SK-N-SH (cell line): ENCODE data around the gene CLEC2A. TPM values are rescaled to one million over a fixed set of nuclear protein-coding genes. Genes with fewer than 3 reads are reported as not detected.
"Not testable (repeated sequence)": the region's sequence is repeated elsewhere in the genome, so short reads cannot be mapped to it uniquely, and the experiment has no call there.

Source experiments
- CTCF ChIA-PET: fragments of 300-600, 350-600 bp; formaldehyde crosslinking; extraction: SDS; loops from one replicate; lab custom pipeline; 2021; lab: Yijun Ruan, JAX
- POLR2A ChIA-PET: fragments of 350-600 bp; sonication (Branson Sonifier 250); formaldehyde crosslinking; extraction: SDS; loops from one replicate; lab custom pipeline; 2020; ENCODE audit warnings: antibody characterized with exemption, inconsistent platforms; lab: Yijun Ruan, JAX
- DNase-seq: peaks from one replicate; pipeline ENCODE4 v3.0.0; 2012
- H2AFZ ChIP-seq: fragments of 200-600 bp; sonication (generic); 2 replicates; pipeline ENCODE4 v1.8.1; 2016; ENCODE audit warnings: antibody characterized with exemption, mild to moderate bottlenecking, low read depth
- H3F3A ChIP-seq: fragments of 200-600 bp; sonication (generic); replicated peaks from 2 replicates; pipeline ENCODE3; 2016; ENCODE audit warnings: antibody characterized with exemption, mild to moderate bottlenecking; ENCODE audit not compliant: insufficient read depth
- H3K27ac ChIP-seq, 2 experiments: fragments of 200-500 bp in 1 of 2; fragments of 200-600 bp in 1 of 2; sonication (Bioruptor generic) in 1 of 2; sonication (generic), shearing (Covaris generic) in 1 of 2; 2 replicates each; pipeline versions ENCODE4 v1.5.1 to v1.6.1; 2014 to 2016; ENCODE audit warnings: low read depth in 2 of 2, inconsistent platforms in 1 of 2, low read length in 1 of 2, mild to moderate bottlenecking in 1 of 2, mixed read lengths in 1 of 2
- H3K27me3 ChIP-seq: fragments of 200-600 bp; sonication (generic), shearing (Covaris generic); 2 replicates; pipeline ENCODE4 v1.6.1; 2016; ENCODE audit warnings: mixed run types; ENCODE audit not compliant: insufficient read depth
- H3K36me3 ChIP-seq, 2 experiments: fragments of 200-500 bp in 1 of 2; fragments of 200-600 bp in 1 of 2; sonication (Bioruptor generic) in 1 of 2; sonication (generic) in 1 of 2; replicated peaks in 1 of 2; 2 replicates each; pipeline versions ENCODE3 to v1.5.1; 2014 to 2016; ENCODE audit warnings: low read length in 1 of 2, mild to moderate bottlenecking in 1 of 2; ENCODE audit not compliant: insufficient read depth in 2 of 2, control insufficient read depth in 1 of 2
- H3K4me1 ChIP-seq, 2 experiments: fragments of 200-500 bp in 1 of 2; fragments of 200-600 bp in 1 of 2; sonication (Bioruptor generic) in 1 of 2; sonication (generic), shearing (Covaris generic) in 1 of 2; 2 replicates each; pipeline versions ENCODE4 v1.5.1 to v1.6.1; 2014 to 2016; ENCODE audit warnings: low read depth in 1 of 2, low read length in 1 of 2, mixed run types in 1 of 2; ENCODE audit not compliant: insufficient read depth in 2 of 2, control insufficient read depth in 1 of 2
- H3K4me2 ChIP-seq: fragments of 200-600 bp; sonication (generic), shearing (Covaris generic); 2 replicates; pipeline ENCODE4 v1.6.1; 2017; ENCODE audit warnings: mixed run types
- H3K4me3 ChIP-seq, 2 experiments: fragments of 200-500 bp in 1 of 2; fragments of 200-600 bp in 1 of 2; sonication (Bioruptor generic) in 1 of 2; sonication (generic), shearing (Covaris generic) in 1 of 2; 2 replicates each; pipeline versions ENCODE4 v1.5.1 to v1.8.1; 2014 to 2016; ENCODE audit warnings: low read depth in 2 of 2, inconsistent platforms in 1 of 2, low read length in 1 of 2, mild to moderate bottlenecking in 1 of 2, mixed read lengths in 1 of 2, moderate library complexity in 1 of 2
- H3K79me2 ChIP-seq: fragments of 200-600 bp; sonication (generic); 2 replicates; pipeline ENCODE4 v1.8.1; 2017; ENCODE audit warnings: mild to moderate bottlenecking; ENCODE audit not compliant: insufficient read depth
- H3K9ac ChIP-seq: fragments of 200-600 bp; sonication (generic); 2 replicates; pipeline ENCODE4 v1.6.1; 2017; ENCODE audit warnings: mixed run types
- H3K9me2 ChIP-seq: fragments of 200-600 bp; sonication (generic); 2 replicates; pipeline ENCODE4 v1.6.1; 2017; ENCODE audit warnings: mixed run types
- H3K9me3 ChIP-seq: fragments of 200-600 bp; sonication (generic); 2 replicates; pipeline ENCODE4 v1.6.1; 2017; ENCODE audit warnings: mixed run types, mild to moderate bottlenecking, moderate library complexity
- H4K20me1 ChIP-seq: fragments of 200-600 bp; sonication (generic); 2 replicates; pipeline ENCODE4 v1.6.1; 2017; ENCODE audit warnings: mild to moderate bottlenecking, mixed run types; ENCODE audit not compliant: insufficient read depth
- CHD2 ChIP-seq: fragments of 150-350 bp; IDR thresholded peaks from 2 replicates; pipeline ENCODE4 v1.6.1; 2018; ENCODE audit warnings: low read length; ENCODE audit not compliant: partially characterized antibody
- CTCF ChIP-seq: fragments of 200-600 bp; sonication (generic); IDR thresholded peaks from 2 replicates; pipeline ENCODE4 v1.6.1; 2017; ENCODE audit warnings: antibody characterized with exemption, mild to moderate bottlenecking, moderate library complexity
- EP300 ChIP-seq, 2 experiments: IDR thresholded peaks; 2 replicates each; pipeline versions ENCODE4 v1.4.0 to v1.6.1; 2012; ENCODE audit warnings: borderline replicate concordance in 1 of 2, low read depth in 1 of 2, low read length in 1 of 2
- EZH2phosphoT487 ChIP-seq: fragments of 200-600 bp; sonication (generic); IDR thresholded peaks from 2 replicates; pipeline ENCODE4 v1.6.1; 2017; ENCODE audit warnings: low read depth, mixed run types, mild to moderate bottlenecking, antibody characterized with exemption, moderate library complexity, borderline replicate concordance
- FOSL2 ChIP-seq: IDR thresholded peaks from 2 replicates; pipeline ENCODE4 v1.4.0; 2012; ENCODE audit warnings: low read depth, mild to moderate bottlenecking, moderate library complexity, borderline replicate concordance
- FOXJ3 ChIP-seq: sonication (generic); formaldehyde crosslinking; IDR thresholded peaks from 2 replicates; pipeline ENCODE4 v1.5.1; 2020; ENCODE audit warnings: mild to moderate bottlenecking, missing genetic modification reagents
- GATA2 ChIP-seq: sonication (generic); formaldehyde crosslinking; IDR thresholded peaks from 2 replicates; pipeline ENCODE4 v1.5.0; 2020; ENCODE audit warnings: mild to moderate bottlenecking, missing genetic modification reagents
- JUND ChIP-seq: IDR thresholded peaks from 2 replicates; pipeline ENCODE4 v1.4.0; 2012
- MAX ChIP-seq: IDR thresholded peaks from 2 replicates; pipeline ENCODE4 v1.4.0; 2012; ENCODE audit warnings: low read depth
- NRF1 ChIP-seq: IDR thresholded peaks from 2 replicates; pipeline ENCODE4 v1.6.1; 2012; ENCODE audit warnings: low read depth, mild to moderate bottlenecking, low read length
- POLR2AphosphoS5 ChIP-seq: IDR thresholded peaks from 2 replicates; pipeline ENCODE4 v1.6.1; 2012; ENCODE audit warnings: low read depth, low read length
- RCOR1 ChIP-seq: fragments of 150-350 bp; IDR thresholded peaks from 2 replicates; pipeline ENCODE4 v1.6.1; 2017; ENCODE audit warnings: antibody characterized with exemption, low read length
- RFX5 ChIP-seq: IDR thresholded peaks from 2 replicates; pipeline ENCODE4 v1.6.1; 2012; ENCODE audit warnings: mild to moderate bottlenecking, improper control_type of control experiment, low read length
- RXRA ChIP-seq: IDR thresholded peaks from 2 replicates; pipeline ENCODE4 v1.4.0; 2012; ENCODE audit warnings: low read depth, mild to moderate bottlenecking, borderline replicate concordance
- TAF1 ChIP-seq: IDR thresholded peaks from 2 replicates; pipeline ENCODE4 v1.6.1; 2012; ENCODE audit warnings: low read depth, mild to moderate bottlenecking, low read length, moderate library complexity, borderline replicate concordance
- USF2 ChIP-seq: fragments of 150-350 bp; IDR thresholded peaks from 2 replicates; pipeline ENCODE4 v1.6.1; 2017; ENCODE audit warnings: antibody characterized with exemption, low read length, low read depth, borderline replicate concordance
- YY1 ChIP-seq: IDR thresholded peaks from 2 replicates; pipeline ENCODE4 v1.4.0; 2012; ENCODE audit warnings: low read depth, mild to moderate bottlenecking
- ZBTB33 ChIP-seq: IDR thresholded peaks from 2 replicates; pipeline ENCODE4 v1.4.0; 2012; ENCODE audit warnings: low read depth, borderline replicate concordance
- WGBS: methylation state at CpG from one replicate; pipeline ENCODE4 v1.1.6; 2017; ENCODE audit warnings: low lambda C conversion rate; 5-methylcytosine and 5-hydroxymethylcytosine counted together
- polyA plus RNA-seq, 3 experiments: library from polyadenylated mRNA; depleted of rRNA; stranded (reverse); fragments of >200 nt; gene quantifications; 2 replicates each; pipeline ENCODE4 v1.2.3, GENCODE V29; 2012

CLEC2A gene
- polyA plus RNA-seq, 1 of the 3 experiments (the other 2 are of a cell fraction), result not detected

- TF ChIP-seq GATA2 (CRISPR knock-in tag) (no peak), RXRA (no peak)
These were observed 28.4 kb upstream of the CLEC2A start for GRCh38 chr12:9960590-9960989.

GRCh38 chr12:9957834-9958233 lies 25.7 kb upstream of the CLEC2A start:
- Histone ChIP-seq H3K4me3 (no peak overlapping the region), H3K79me2 (no peaks in the 10 kb centered on the region), H3K9me3 (no peaks in the 10 kb centered on the region), H3K9ac (no peak overlapping the region), H3K4me2 (no peak overlapping the region), H3K4me1 (no peaks in the 10 kb centered on the region), H3K27ac (no peak overlapping the region), H3K36me3 (no peaks in the 10 kb centered on the region), H2AFZ (no peak overlapping the region), H3K9me2 (no peaks in the 10 kb centered on the region), H3K27me3 (no peaks in the 10 kb centered on the region), H3F3A (no peaks in the 10 kb centered on the region), H4K20me1 (no peaks in the 10 kb centered on the region)
- POLR2A ChIA-PET, result no interaction called here
- TF ChIP-seq EP300 (IDR thresholded peaks at IDR 0.05; ENCODE audit: borderline replicate concordance in 1 of 2, low read depth in 1 of 2, low read length in 1 of 2), result no peak
- TF ChIP-seq EZH2phosphoT487, result no peak
- no peak for TF ChIP-seq NRF1
- TF ChIP-seq USF2, result no peak
- no peak for TF ChIP-seq YY1
- TF ChIP-seq CTCF, result no peak
- no peak for TF ChIP-seq TAF1
- TF ChIP-seq ZBTB33, result no peak
- no peak for TF ChIP-seq JUND
- no peak for TF ChIP-seq CHD2
- no peak for TF ChIP-seq RFX5
- no peak for TF ChIP-seq FOSL2
- TF ChIP-seq MAX, result no peak
- TF ChIP-seq GATA2 (CRISPR knock-in tag), result no peak
- TF ChIP-seq RCOR1, result no peak
- no peak for TF ChIP-seq POLR2AphosphoS5
- TF ChIP-seq FOXJ3 (CRISPR knock-in tag), result no peak
- DNase-seq, result no peak
- CTCF ChIA-PET, result no interaction called here

More at GRCh38 chr12:9960590-9960989, 28.4 kb upstream of the CLEC2A start:
- ChIA-PET POLR2A (no interaction called here), CTCF (no interaction called here)
- Histone ChIP-seq H3F3A (no peaks in the 10 kb centered on the region), H3K9me3 (no peaks in the 10 kb centered on the region), H3K9ac (no peak overlapping the region), H3K79me2 (no peaks in the 10 kb centered on the region), H3K4me3 (no peak overlapping the region), H3K4me1 (no peaks in the 10 kb centered on the region), H3K27ac (no peak overlapping the region), H3K27me3 (no peaks in the 10 kb centered on the region), H2AFZ (no peak overlapping the region), H3K9me2 (no peaks in the 10 kb centered on the region), H3K4me2 (no peak overlapping the region), H3K36me3 (no peaks in the 10 kb centered on the region), H4K20me1 (no peaks in the 10 kb centered on the region)
- DNase-seq, result no peak
- WGBS, result 9% methylated on average over 5 of the region's 5 CpGs

DNA sequence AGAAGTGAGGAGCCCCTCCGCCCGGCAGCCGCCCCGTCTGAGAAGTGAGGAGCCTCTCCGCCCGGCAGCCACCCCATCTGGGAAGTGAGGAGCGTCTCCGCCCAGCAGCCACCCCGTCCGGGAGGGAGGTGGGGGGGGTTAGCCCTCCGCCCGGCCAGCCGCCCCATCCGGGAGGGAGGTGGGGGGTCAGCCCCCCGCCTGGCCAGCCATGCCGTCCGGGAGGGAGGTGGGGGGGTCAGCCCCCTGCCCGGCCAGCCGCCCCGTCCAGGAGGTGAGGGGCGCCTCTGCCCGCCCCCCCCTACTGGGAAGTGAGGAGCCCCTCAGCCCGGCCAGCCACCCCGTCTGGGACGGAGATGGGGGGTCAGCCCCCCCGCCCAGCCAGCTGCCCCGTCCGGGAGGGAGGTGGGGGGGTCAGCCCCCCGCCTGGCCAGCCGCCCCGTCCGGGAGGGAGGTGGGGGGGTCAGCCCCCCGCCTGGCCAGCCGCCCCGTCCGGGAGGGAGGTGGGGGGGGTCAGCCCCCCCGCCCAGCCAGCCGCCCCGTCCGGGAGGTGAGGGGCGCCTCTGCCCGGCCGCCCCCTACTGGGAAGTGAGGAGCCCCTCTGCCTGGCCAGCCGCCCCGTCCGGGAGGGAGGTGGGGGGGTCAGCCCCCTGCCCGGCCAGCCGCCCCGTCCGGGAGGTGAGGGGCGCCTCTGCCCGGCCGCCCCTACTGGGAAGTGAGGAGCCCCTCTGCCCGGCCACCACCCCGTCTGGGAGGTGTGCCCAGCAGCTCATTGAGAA lies 21.0 kb upstream of the CLEC2A start:
- H3K79me2 ChIP-seq, H3K9me3 ChIP-seq, CTCF ChIA-PET, H3F3A ChIP-seq, H3K4me2 ChIP-seq, POLR2A ChIA-PET, H3K4me3 ChIP-seq, H3K27ac ChIP-seq, H2AFZ ChIP-seq, DNase-seq, H4K20me1 ChIP-seq, H3K36me3 ChIP-seq, H3K27me3 ChIP-seq, H3K9me2 ChIP-seq, H3K4me1 ChIP-seq, H3K9ac ChIP-seq: not testable (repeated sequence)
- 55% methylated on average over 5 of the region's 55 CpGs for WGBS
